Neuron (in vitro differentiated cells): Measurements from ENCODE around the gene MAPK11.
A peak's percentile ranks its signal among the peaks of the same experiment; 100 is the strongest.

Experiments
- H2AFZ ChIP-seq: one replicate; pipeline ENCODE4 v1.6.1; 2013; ENCODE audit warnings: low read depth, mild to moderate bottlenecking, inconsistent platforms, low read length, moderate library complexity
- H3K27me3 ChIP-seq: one replicate; pipeline ENCODE4 v1.6.1; 2013; ENCODE audit warnings: low read length; ENCODE audit not compliant: insufficient read depth
- H3K36me3 ChIP-seq: one replicate; pipeline ENCODE4 v1.6.1; 2013; ENCODE audit warnings: low read length; ENCODE audit not compliant: insufficient read depth
- H3K4me1 ChIP-seq: one replicate; pipeline ENCODE4 v1.6.1; 2013; ENCODE audit warnings: low read length; ENCODE audit not compliant: insufficient read depth
- H3K4me3 ChIP-seq: 2 replicates; pipeline ENCODE4 v1.5.1; 2013; ENCODE audit warnings: mild to moderate bottlenecking, low read length, moderate library complexity
- H3K9me3 ChIP-seq: one replicate; pipeline ENCODE4 v1.6.1; 2013; ENCODE audit warnings: low read length

Gene MAPK11

GRCh38 chr22:50246242-50247175, 23.7 kb downstream of the MAPK11 start:
- Histone ChIP-seq H3K4me1 (peaks cover 50% of the 10 kb centered on the region), H3K36me3 (peaks cover 22% of the 10 kb centered on the region), H3K4me3 (peak overlapping the region; percentile 85)

GRCh38 chr22:50245214-50246072, 24.7 kb downstream of the MAPK11 start:
- peak overlapping the region; percentile 85 for H3K4me3 ChIP-seq
- H3K4me1 ChIP-seq, result peaks cover 47% of the 10 kb centered on the region
- peaks cover 22% of the 10 kb centered on the region for H3K36me3 ChIP-seq
- no peak overlapping the region for H2AFZ ChIP-seq
- no peaks in the 10 kb centered on the region for H3K9me3 ChIP-seq
- no peaks in the 10 kb centered on the region for H3K27me3 ChIP-seq

More at GRCh38 chr22:50246242-50247175, 23.7 kb downstream of the MAPK11 start:
- Histone ChIP-seq H2AFZ (no peak overlapping the region), H3K27me3 (no peaks in the 10 kb centered on the region), H3K9me3 (no peaks in the 10 kb centered on the region)

GRCh38 chr22:50244420-50245213, 25.6 kb downstream of the MAPK11 start, which contains the start of gene TUBGCP6:
Gene TUBGCP6 (minus strand): TSS chr22:50245023. CDS start chr22:50244459, 564 bp downstream.
- Histone ChIP-seq H3K27me3 (no peaks in the 10 kb centered on the region), H3K4me3 (peak within 1 kb of the TSS; percentile 85), H2AFZ (peak within 1 kb of the TSS; percentile 66), H3K4me1 (peaks cover 41% of the 10 kb centered on the region), H3K36me3 (peaks cover 29% of the 10 kb centered on the region), H3K9me3 (no peaks in the 10 kb centered on the region)

- peaks cover 32% of the 10 kb centered on the region for H3K36me3 ChIP-seq
- H2AFZ ChIP-seq, result no peak overlapping the region
Observed at GRCh38 chr22:50243685-50244419, 26.3 kb downstream of the MAPK11 start.

GRCh38 chr22:50242406-50242949, 27.7 kb downstream of the MAPK11 start:
- Histone ChIP-seq H3K4me3 (peak overlapping the region; percentile 32), H3K36me3 (peaks cover 26% of the 10 kb centered on the region), H3K9me3 (no peaks in the 10 kb centered on the region), H2AFZ (no peak overlapping the region), H3K27me3 (no peaks in the 10 kb centered on the region), H3K4me1 (peaks cover 35% of the 10 kb centered on the region)

More at GRCh38 chr22:50243685-50244419, 26.3 kb downstream of the MAPK11 start:
- Histone ChIP-seq H3K9me3 (no peaks in the 10 kb centered on the region), H3K4me3 (peak overlapping the region; percentile 85), H3K27me3 (no peaks in the 10 kb centered on the region), H3K4me1 (peaks cover 41% of the 10 kb centered on the region)

GRCh38 chr22:50238755-50239154, 31.4 kb downstream of the MAPK11 start:
- Histone ChIP-seq H3K36me3 (peaks cover 10% of the 10 kb centered on the region), H3K27me3 (no peaks in the 10 kb centered on the region), H3K4me1 (peaks cover 21% of the 10 kb centered on the region), H3K4me3 (no peak overlapping the region), H3K9me3 (no peaks in the 10 kb centered on the region), H2AFZ (no peak overlapping the region)

GRCh38 chr22:50236731-50237409, 33.3 kb downstream of the MAPK11 start:
- H3K9me3 ChIP-seq, result no peaks in the 10 kb centered on the region
- H3K36me3 ChIP-seq, result peaks cover 10% of the 10 kb centered on the region
- peaks cover 9% of the 10 kb centered on the region for H3K4me1 ChIP-seq
- no peaks in the 10 kb centered on the region for H3K27me3 ChIP-seq
- no peak overlapping the region for H2AFZ ChIP-seq
- H3K4me3 ChIP-seq, result no peak overlapping the region

GRCh38 chr22:50233223-50233622, 37.0 kb downstream of the MAPK11 start:
- H3K27me3 ChIP-seq, result no peaks in the 10 kb centered on the region
- peaks cover 10% of the 10 kb centered on the region for H3K36me3 ChIP-seq
- peaks cover 3% of the 10 kb centered on the region for H3K4me1 ChIP-seq
- H3K9me3 ChIP-seq, result no peaks in the 10 kb centered on the region
- no peak overlapping the region for H2AFZ ChIP-seq
- no peak overlapping the region for H3K4me3 ChIP-seq

- no peaks in the 10 kb centered on the region for H3K9me3 ChIP-seq
- H3K27me3 ChIP-seq, result no peaks in the 10 kb centered on the region
- no peak overlapping the region for H3K4me3 ChIP-seq
- H3K4me1 ChIP-seq, result peaks cover 3% of the 10 kb centered on the region
- H2AFZ ChIP-seq, result no peak overlapping the region
- peaks cover 14% of the 10 kb centered on the region for H3K36me3 ChIP-seq
Observed at GRCh38 chr22:50232481-50233151, 37.6 kb downstream of the MAPK11 start.

- Histone ChIP-seq H3K27me3 (no peaks in the 10 kb centered on the region), H3K4me1 (no peaks in the 10 kb centered on the region), H3K9me3 (no peaks in the 10 kb centered on the region), H2AFZ (no peak overlapping the region), H3K36me3 (peaks cover 34% of the 10 kb centered on the region), H3K4me3 (no peak overlapping the region)
Observed at GRCh38 chr22:50229370-50229769, 40.8 kb downstream of the MAPK11 start.

GRCh38 chr22:50228366-50228765, 41.8 kb downstream of the MAPK11 start:
- H3K4me3 ChIP-seq, result no peak overlapping the region
- H3K9me3 ChIP-seq, result no peaks in the 10 kb centered on the region
- H3K36me3 ChIP-seq, result peaks cover 40% of the 10 kb centered on the region
- H3K4me1 ChIP-seq, result no peaks in the 10 kb centered on the region
- no peak overlapping the region for H2AFZ ChIP-seq
- no peaks in the 10 kb centered on the region for H3K27me3 ChIP-seq
